ENCODE measurements around the gene GRM4. TPM values are rescaled to one million over a fixed set of nuclear protein-coding genes. Genes with fewer than 3 reads are reported as not detected.
"Not testable (repeated sequence)": the region's sequence is repeated elsewhere in the genome, so short reads cannot be mapped to it uniquely, and the experiment has no call there.

GRM4 gene
- total and polyA plus RNA-seq, 5 donors from 2014 or later, result not detected

- Histone ChIP-seq H3K4me3 (ENCODE audit: low read depth, low read length) (no peak overlapping the region), H3K9me3 (ENCODE audit: control insufficient read depth in 2 of 2, low read length in 2 of 2) (no peaks in the 10 kb centered on the region), H3K4me1 (ENCODE audit: control insufficient read depth, insufficient read depth, low read length, poor library complexity, severe bottlenecking) (no peaks in the 10 kb centered on the region), H3K27ac (ENCODE audit: insufficient read depth, low read length, poor library complexity, severe bottlenecking) (no peak overlapping the region), H3K36me3 (ENCODE audit: control insufficient read depth, insufficient read depth, low read length) (no peaks in the 10 kb centered on the region), H3K27me3 (ENCODE audit: control insufficient read depth, insufficient read depth, low read length) (no peaks in the 10 kb centered on the region)
- Mint-ChIP-seq H3K27ac (no peak overlapping the region), H3K4me1 (no peaks in the 10 kb centered on the region), H3K27me3 (peaks cover 7% of the 10 kb centered on the region), H3K36me3 (no peaks in the 10 kb centered on the region), H3K9me3 (peaks cover 0 to 2% (median 0%) of the 10 kb centered on the region in 7 donors), H3K4me3 (no peak overlapping the region)
- DNase-seq (no peak), ATAC-seq (ENCODE audit: low read depth in 2 of 2) (no peak)
These were observed 124.9 kb downstream of the GRM4 start for GRCh38 chr6:34020807-34021553.

- Histone ChIP-seq H3K36me3 (ENCODE audit: control insufficient read depth, insufficient read depth, low read length) (no peaks in the 10 kb centered on the region), H3K27me3 (ENCODE audit: control insufficient read depth, insufficient read depth, low read length) (no peaks in the 10 kb centered on the region), H3K4me3 (ENCODE audit: low read depth, low read length) (no peak overlapping the region), H3K4me1 (ENCODE audit: control insufficient read depth, insufficient read depth, low read length, poor library complexity, severe bottlenecking) (no peaks in the 10 kb centered on the region), H3K9me3 (ENCODE audit: control insufficient read depth in 2 of 2, low read length in 2 of 2) (no peaks in the 10 kb centered on the region), H3K27ac (ENCODE audit: insufficient read depth, low read length, poor library complexity, severe bottlenecking) (no peak overlapping the region)
- no peak for DNase-seq
- no peak overlapping the region for H3K27ac Mint-ChIP-seq
- no peaks in the 10 kb centered on the region for H3K36me3 Mint-ChIP-seq
- no peak for ATAC-seq (ENCODE audit: low read depth in 2 of 2)
- peaks cover 7% of the 10 kb centered on the region for H3K27me3 Mint-ChIP-seq
- no peaks in the 10 kb centered on the region for H3K4me1 Mint-ChIP-seq
- no peak overlapping the region for H3K4me3 Mint-ChIP-seq
- H3K9me3 Mint-ChIP-seq, result peaks cover 0 to 2% (median 0%) of the 10 kb centered on the region in 7 donors
These were observed 125.6 kb downstream of the GRM4 start for GRCh38 chr6:34020278-34020677.

GRCh38 chr6:34018961-34019606, 126.8 kb downstream of the GRM4 start:
- Mint-ChIP-seq H3K9me3 (peaks cover 0 to 2% (median 0%) of the 10 kb centered on the region in 7 donors), H3K4me1 (no peaks in the 10 kb centered on the region), H3K36me3 (no peaks in the 10 kb centered on the region), H3K4me3 (no peak overlapping the region), H3K27ac (no peak overlapping the region), H3K27me3 (peaks cover 7% of the 10 kb centered on the region)
- Histone ChIP-seq H3K4me1 (ENCODE audit: control insufficient read depth, insufficient read depth, low read length, poor library complexity, severe bottlenecking) (no peaks in the 10 kb centered on the region), H3K27ac (ENCODE audit: insufficient read depth, low read length, poor library complexity, severe bottlenecking) (no peak overlapping the region), H3K4me3 (ENCODE audit: low read depth, low read length) (no peak overlapping the region), H3K27me3 (ENCODE audit: control insufficient read depth, insufficient read depth, low read length) (no peaks in the 10 kb centered on the region), H3K9me3 (ENCODE audit: control insufficient read depth in 2 of 2, low read length in 2 of 2) (no peaks in the 10 kb centered on the region), H3K36me3 (ENCODE audit: control insufficient read depth, insufficient read depth, low read length) (no peaks in the 10 kb centered on the region)
- ATAC-seq (ENCODE audit: low read depth in 2 of 2), result no peak
- no peak for DNase-seq

GRCh38 chr6:34018026-34018425, 127.9 kb downstream of the GRM4 start:
- Histone ChIP-seq H3K4me3 (ENCODE audit: low read depth, low read length) (no peak overlapping the region), H3K36me3 (ENCODE audit: control insufficient read depth, insufficient read depth, low read length) (no peaks in the 10 kb centered on the region), H3K27me3 (ENCODE audit: control insufficient read depth, insufficient read depth, low read length) (no peaks in the 10 kb centered on the region), H3K9me3 (ENCODE audit: control insufficient read depth in 2 of 2, low read length in 2 of 2) (no peaks in the 10 kb centered on the region), H3K27ac (ENCODE audit: insufficient read depth, low read length, poor library complexity, severe bottlenecking) (no peak overlapping the region), H3K4me1 (ENCODE audit: control insufficient read depth, insufficient read depth, low read length, poor library complexity, severe bottlenecking) (no peaks in the 10 kb centered on the region)
- no peak overlapping the region for H3K4me3 Mint-ChIP-seq
- no peaks in the 10 kb centered on the region for H3K4me1 Mint-ChIP-seq
- peaks cover 7% of the 10 kb centered on the region for H3K27me3 Mint-ChIP-seq
- ATAC-seq (ENCODE audit: low read depth in 2 of 2) (no peak), DNase-seq (no peak)
- no peaks in the 10 kb centered on the region for H3K36me3 Mint-ChIP-seq
- no peak overlapping the region for H3K27ac Mint-ChIP-seq
- H3K9me3 Mint-ChIP-seq, result peaks cover 0 to 2% (median 0%) of the 10 kb centered on the region in 7 donors

DNA sequence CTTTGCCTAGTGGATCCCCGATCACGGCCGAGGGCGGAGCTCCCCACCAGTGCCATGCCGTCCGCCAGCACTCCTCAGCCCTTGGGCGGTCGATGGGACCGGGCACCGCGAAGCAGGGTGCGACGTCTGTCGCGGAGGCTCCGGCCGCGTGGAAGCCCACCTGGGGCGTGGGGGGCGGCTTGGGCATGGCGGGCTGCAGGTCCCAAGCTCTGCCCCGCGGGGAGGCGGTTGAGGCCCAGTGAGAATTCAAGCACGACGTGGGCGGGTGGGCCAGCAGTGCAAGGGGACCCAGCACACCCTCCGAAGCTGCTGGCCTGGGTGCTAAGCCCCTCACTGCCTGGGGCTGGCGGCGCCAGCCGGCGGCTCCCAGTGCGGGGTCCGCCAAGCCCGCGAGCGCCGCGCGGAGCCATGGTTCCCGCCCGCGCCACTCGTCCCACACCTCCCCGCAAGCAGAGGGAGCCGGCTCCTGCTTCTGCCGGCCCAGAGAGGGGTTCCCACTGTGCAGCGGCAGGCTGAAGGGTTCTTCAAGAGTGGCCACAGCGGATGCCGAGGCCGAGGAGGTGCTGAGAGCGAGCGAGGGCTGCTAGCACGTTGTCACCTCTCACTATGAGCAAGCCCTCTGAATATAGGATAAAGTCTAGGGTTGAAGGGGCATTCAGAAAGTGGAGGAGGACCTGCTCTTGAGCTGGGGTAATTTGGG, 128.6 kb downstream of the GRM4 start:
- DNase-seq, result no peak
- H3K27ac Mint-ChIP-seq, result no peak overlapping the region
- no peak for ATAC-seq (ENCODE audit: low read depth in 2 of 2)

GRCh38 chr6:34016573-34016972, 129.3 kb downstream of the GRM4 start:
- H3K9me3 Mint-ChIP-seq; H3K27me3 ChIP-seq (ENCODE audit: control insufficient read depth, insufficient read depth, low read length); H3K9me3 ChIP-seq (ENCODE audit: control insufficient read depth in 2 of 2, low read length in 2 of 2); H3K4me1 Mint-ChIP-seq; H3K27ac Mint-ChIP-seq; DNase-seq; H3K4me3 Mint-ChIP-seq; ATAC-seq (ENCODE audit: low read depth in 2 of 2); H3K36me3 Mint-ChIP-seq; H3K36me3 ChIP-seq (ENCODE audit: control insufficient read depth, insufficient read depth, low read length); H3K4me3 ChIP-seq (ENCODE audit: low read depth, low read length); H3K4me1 ChIP-seq (ENCODE audit: control insufficient read depth, insufficient read depth, low read length, poor library complexity, severe bottlenecking); H3K27me3 Mint-ChIP-seq; H3K27ac ChIP-seq (ENCODE audit: insufficient read depth, low read length, poor library complexity, severe bottlenecking): not testable (repeated sequence)

More for the DNA sequence above, 128.6 kb downstream of the GRM4 start:
- Mint-ChIP-seq H3K27me3 (peaks cover 7% of the 10 kb centered on the region), H3K4me3 (no peak overlapping the region), H3K9me3 (peaks cover 0 to 2% (median 0%) of the 10 kb centered on the region in 7 donors), H3K36me3 (no peaks in the 10 kb centered on the region), H3K4me1 (no peaks in the 10 kb centered on the region)
- H3K36me3 ChIP-seq (ENCODE audit: control insufficient read depth, insufficient read depth, low read length), result no peaks in the 10 kb centered on the region
- no peak overlapping the region for H3K27ac ChIP-seq (ENCODE audit: insufficient read depth, low read length, poor library complexity, severe bottlenecking)
- H3K4me1 ChIP-seq (ENCODE audit: control insufficient read depth, insufficient read depth, low read length, poor library complexity, severe bottlenecking), result no peaks in the 10 kb centered on the region
- H3K27me3 ChIP-seq (ENCODE audit: control insufficient read depth, insufficient read depth, low read length), result no peaks in the 10 kb centered on the region
- H3K9me3 ChIP-seq (ENCODE audit: control insufficient read depth in 2 of 2, low read length in 2 of 2), result no peaks in the 10 kb centered on the region
- no peak overlapping the region for H3K4me3 ChIP-seq (ENCODE audit: low read depth, low read length)

DNA sequence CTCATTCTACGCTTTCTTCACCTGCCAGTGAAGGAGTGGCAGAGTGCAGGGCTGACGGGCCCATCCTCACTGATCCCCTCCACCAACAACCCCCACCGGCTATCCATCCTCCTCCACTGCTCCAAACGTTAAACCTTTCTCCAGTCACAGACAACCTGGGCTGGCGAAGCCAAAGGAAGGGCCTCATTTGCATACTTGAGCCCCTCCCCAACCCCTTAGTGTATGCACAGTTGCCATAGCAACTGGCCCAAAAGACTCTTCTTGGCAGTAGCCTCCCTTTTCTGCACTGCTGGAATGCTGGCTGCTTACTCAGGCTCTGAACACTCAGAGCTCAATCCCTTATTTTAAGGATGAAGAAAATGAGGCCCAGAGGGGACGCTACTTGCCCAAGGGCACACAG, 130.3 kb downstream of the GRM4 start:
- Mint-ChIP-seq H3K4me1 (no peaks in the 10 kb centered on the region), H3K36me3 (no peaks in the 10 kb centered on the region), H3K27me3 (peaks cover 4% of the 10 kb centered on the region), H3K9me3 (peaks cover 0 to 2% (median 0%) of the 10 kb centered on the region in 7 donors), H3K27ac (no peak overlapping the region), H3K4me3 (no peak overlapping the region)
- Histone ChIP-seq H3K9me3 (ENCODE audit: control insufficient read depth in 2 of 2, low read length in 2 of 2) (no peaks in the 10 kb centered on the region), H3K4me1 (ENCODE audit: control insufficient read depth, insufficient read depth, low read length, poor library complexity, severe bottlenecking) (no peaks in the 10 kb centered on the region), H3K27me3 (ENCODE audit: control insufficient read depth, insufficient read depth, low read length) (no peaks in the 10 kb centered on the region), H3K36me3 (ENCODE audit: control insufficient read depth, insufficient read depth, low read length) (no peaks in the 10 kb centered on the region), H3K4me3 (ENCODE audit: low read depth, low read length) (no peak overlapping the region), H3K27ac (ENCODE audit: insufficient read depth, low read length, poor library complexity, severe bottlenecking) (no peak overlapping the region)
- DNase-seq (no peak), ATAC-seq (ENCODE audit: low read depth in 2 of 2) (no peak)

Measured in CD4-positive, CD25-positive, alpha-beta regulatory T cell (primary cell).